ENCODE results near the gene CEACAM8. TPM values are rescaled to one million over a fixed set of nuclear protein-coding genes. Genes with fewer than 3 reads are reported as not detected.

CEACAM8 gene
- total RNA-seq, 1 donor from 2014 or later = not detected

DNA sequence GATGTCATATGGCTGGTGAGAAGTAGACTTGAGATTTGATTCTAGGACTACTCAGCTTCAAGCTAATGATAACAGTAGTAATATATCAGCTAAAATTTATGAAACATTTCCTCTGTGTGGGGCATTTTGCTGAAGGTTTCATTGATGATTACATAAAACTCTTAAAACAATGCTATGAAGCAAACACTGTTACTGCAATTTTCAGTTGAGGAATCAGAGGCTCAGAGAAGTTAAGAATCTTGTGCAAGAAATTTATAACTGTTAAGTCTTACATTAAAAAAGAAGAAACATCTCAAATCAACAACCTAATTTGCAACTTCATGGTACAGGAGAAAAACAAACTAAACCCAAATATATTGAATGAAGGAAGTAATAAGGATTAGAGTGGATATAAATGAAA is 10.3 kb downstream of the CEACAM8 start:
- no peak for DNase-seq (ENCODE audit: low spot score in 2 of 2, unreplicated experiment in 2 of 2)
- Mint-ChIP-seq H3K36me3 (no peaks in the 10 kb centered on the region), H3K27ac (no peak overlapping the region), H3K4me1 (no peaks in the 10 kb centered on the region), H3K4me3 (no peak overlapping the region), H3K27me3 (ENCODE audit: low read depth) (no peaks in the 10 kb centered on the region), H3K9me3 (peaks cover 45% of the 10 kb centered on the region)
- TF ChIP-seq CTCF (IDR thresholded peaks at IDR 0.05; ENCODE audit: unreplicated experiment) = no peak

DNA sequence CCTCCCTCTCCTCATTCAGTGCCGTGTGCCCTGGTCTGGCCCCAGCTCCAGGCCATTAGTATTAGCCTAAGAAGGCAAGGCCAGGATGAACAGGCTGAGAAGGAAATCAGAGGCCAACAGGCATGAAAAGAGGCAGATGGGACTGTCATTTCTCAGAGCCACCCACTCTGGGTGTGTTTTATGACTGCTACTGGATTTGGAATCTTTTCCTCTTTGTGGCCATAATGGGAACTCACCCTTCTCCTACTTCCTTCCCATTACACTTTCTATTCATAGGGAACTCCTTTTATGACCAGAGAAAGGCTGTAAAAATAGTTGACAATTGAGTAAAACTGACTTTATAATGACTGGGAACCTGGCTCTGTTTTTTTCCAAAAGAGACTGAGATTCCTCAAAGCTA is 17.7 kb downstream of the CEACAM8 start:
- H3K27ac Mint-ChIP-seq = no peak overlapping the region
- H3K27me3 Mint-ChIP-seq (ENCODE audit: low read depth) = no peaks in the 10 kb centered on the region
- DNase-seq (ENCODE audit: low spot score in 2 of 2, unreplicated experiment in 2 of 2) = no peak

GRCh38 chr19:42576241-42576640 is 18.5 kb downstream of the CEACAM8 start:
- TF ChIP-seq CTCF (IDR thresholded peaks at IDR 0.05; ENCODE audit: unreplicated experiment) = no peak
- Mint-ChIP-seq H3K4me1 (no peaks in the 10 kb centered on the region), H3K27ac (no peak overlapping the region), H3K9me3 (peaks cover 32% of the 10 kb centered on the region), H3K4me3 (no peak overlapping the region), H3K27me3 (ENCODE audit: low read depth) (no peaks in the 10 kb centered on the region), H3K36me3 (no peaks in the 10 kb centered on the region)
- DNase-seq (ENCODE audit: low spot score in 2 of 2, unreplicated experiment in 2 of 2) = no peak

More for the DNA sequence above, 17.7 kb downstream of the CEACAM8 start:
- no peak for TF ChIP-seq CTCF (IDR thresholded peaks at IDR 0.05; ENCODE audit: unreplicated experiment)
- Mint-ChIP-seq H3K36me3 (no peaks in the 10 kb centered on the region), H3K4me1 (no peaks in the 10 kb centered on the region), H3K9me3 (peaks cover 32% of the 10 kb centered on the region), H3K4me3 (no peak overlapping the region)

GRCh38 chr19:42573642-42574041 is 21.1 kb downstream of the CEACAM8 start:
- TF ChIP-seq CTCF (IDR thresholded peaks at IDR 0.05; ENCODE audit: unreplicated experiment) = no peak
- no peaks in the 10 kb centered on the region for H3K36me3 Mint-ChIP-seq
- no peaks in the 10 kb centered on the region for H3K4me1 Mint-ChIP-seq
- H3K9me3 Mint-ChIP-seq = peaks cover 20% of the 10 kb centered on the region
- H3K27ac Mint-ChIP-seq = no peak overlapping the region
- no peak for DNase-seq (ENCODE audit: low spot score in 2 of 2, unreplicated experiment in 2 of 2)
- no peak overlapping the region for H3K4me3 Mint-ChIP-seq
- peaks cover 10% of the 10 kb centered on the region for H3K27me3 Mint-ChIP-seq (ENCODE audit: low read depth)

- no peak overlapping the region for H3K27ac Mint-ChIP-seq
- peaks cover 11% of the 10 kb centered on the region for H3K9me3 Mint-ChIP-seq
- H3K4me1 Mint-ChIP-seq = no peaks in the 10 kb centered on the region
- H3K4me3 Mint-ChIP-seq = no peak overlapping the region
- no peak for TF ChIP-seq CTCF (IDR thresholded peaks at IDR 0.05; ENCODE audit: unreplicated experiment)
- no peaks in the 10 kb centered on the region for H3K36me3 Mint-ChIP-seq
- DNase-seq (ENCODE audit: low spot score in 2 of 2, unreplicated experiment in 2 of 2) = no peak
- peaks cover 28% of the 10 kb centered on the region for H3K27me3 Mint-ChIP-seq (ENCODE audit: low read depth)
Measured at GRCh38 chr19:42571116-42571515, 23.6 kb downstream of the CEACAM8 start.

DNA sequence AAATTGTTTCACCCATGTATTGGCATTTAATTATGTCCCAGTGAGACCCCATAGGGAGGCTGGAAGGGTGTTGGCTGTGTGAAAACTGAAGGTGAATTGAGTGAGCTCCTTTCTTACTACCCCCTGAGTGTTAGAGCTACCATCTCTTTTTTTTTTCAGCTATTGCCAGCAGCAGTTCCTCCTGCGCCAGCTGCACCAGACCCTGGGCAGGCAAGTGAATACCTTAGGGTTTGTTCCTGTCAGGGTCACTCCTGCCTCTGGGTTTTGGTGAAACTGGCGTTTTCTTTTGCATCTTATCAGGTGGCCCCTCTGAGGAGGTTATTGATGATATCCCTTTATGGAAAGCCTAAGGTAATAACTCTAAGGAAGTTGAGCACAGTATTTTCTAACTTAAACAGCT is 25.5 kb downstream of the CEACAM8 start:
- Mint-ChIP-seq H3K27me3 (ENCODE audit: low read depth) (peaks cover 33% of the 10 kb centered on the region), H3K4me3 (no peak overlapping the region), H3K9me3 (peaks cover 11% of the 10 kb centered on the region), H3K27ac (no peak overlapping the region), H3K4me1 (no peaks in the 10 kb centered on the region), H3K36me3 (no peaks in the 10 kb centered on the region)
- DNase-seq (ENCODE audit: low spot score in 2 of 2, unreplicated experiment in 2 of 2) = peak in 1 of 2 experiments; percentile 13
- no peak for TF ChIP-seq CTCF (IDR thresholded peaks at IDR 0.05; ENCODE audit: unreplicated experiment)
